ENCODE data around the gene IGHMBP2.
A peak's percentile ranks its signal among the peaks of the same experiment; 100 is the strongest.

IGHMBP2 gene

DNA sequence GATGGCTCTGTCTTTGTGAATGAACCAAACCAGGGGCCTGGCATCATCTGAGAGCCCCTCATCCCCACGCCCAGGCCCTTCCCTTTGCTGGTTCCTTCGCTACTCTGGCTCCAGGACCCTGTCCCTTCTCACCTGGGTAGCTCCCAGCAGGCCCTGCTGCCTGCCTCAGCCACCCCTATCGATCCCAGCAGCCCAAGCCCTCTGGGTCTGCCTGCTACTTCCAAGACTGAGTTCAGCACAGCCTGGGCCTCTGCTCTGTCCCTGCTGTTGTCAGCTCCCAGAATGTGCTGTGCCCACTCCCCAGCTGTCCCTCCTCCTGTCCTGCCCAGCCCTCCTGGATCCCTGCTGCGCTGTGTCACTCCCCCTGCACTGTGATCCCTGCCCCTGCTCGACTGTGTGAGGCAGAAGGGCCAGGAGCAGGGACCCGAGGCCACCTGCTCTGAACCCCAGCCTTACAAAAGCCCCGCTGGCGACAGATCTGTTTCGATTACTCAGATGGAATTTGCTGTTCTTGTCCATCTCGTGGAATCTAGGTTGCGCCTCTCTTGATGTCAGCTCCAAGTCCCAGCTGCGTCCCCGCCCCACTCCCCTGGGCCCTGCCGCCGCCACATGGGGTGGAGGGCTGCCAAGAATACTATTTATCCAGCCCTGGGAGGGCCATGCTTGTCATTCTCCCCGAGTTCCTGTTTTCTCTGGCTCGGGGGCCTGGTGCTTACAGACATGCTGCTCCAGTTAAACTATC, 13.0 kb upstream of the IGHMBP2 start:
- no peak for DNase-seq (ENCODE audit: low read depth)

- DNase-seq (ENCODE audit: low read depth): no peak
Observed at GRCh38 chr11:68891351-68891948, 12.2 kb upstream of the IGHMBP2 start.

DNA sequence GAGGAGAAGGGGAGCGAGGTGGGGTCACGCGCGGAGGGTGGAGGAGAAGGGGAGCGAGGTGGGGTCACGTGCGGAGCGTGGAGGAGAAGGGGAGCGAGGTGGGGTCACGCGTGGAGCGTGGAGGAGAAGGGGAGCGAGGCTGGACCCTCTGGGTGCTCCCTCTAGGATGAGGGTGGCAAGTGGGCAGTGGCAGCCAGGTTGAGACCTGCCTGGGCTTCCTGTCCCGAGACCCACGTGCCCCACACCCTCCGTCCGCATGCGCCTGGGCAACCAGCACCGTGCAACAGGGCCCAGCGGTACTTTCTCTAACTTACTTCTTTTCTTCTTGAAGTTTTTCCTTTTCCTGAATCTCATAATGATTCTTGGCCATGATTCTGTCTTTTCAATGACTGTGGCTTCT, 11.1 kb upstream of the IGHMBP2 start:
- no peak for DNase-seq (ENCODE audit: low read depth)

- no peak for DNase-seq (ENCODE audit: low read depth)
Observed at GRCh38 chr11:68893282-68893681, 10.4 kb upstream of the IGHMBP2 start.

- DNase-seq (ENCODE audit: low read depth): no peak
Observed at GRCh38 chr11:68896171-68896959, 7.3 kb upstream of the IGHMBP2 start.

- no peak for DNase-seq (ENCODE audit: low read depth)
Observed at GRCh38 chr11:68897441-68897840, 6.2 kb upstream of the IGHMBP2 start.

DNA sequence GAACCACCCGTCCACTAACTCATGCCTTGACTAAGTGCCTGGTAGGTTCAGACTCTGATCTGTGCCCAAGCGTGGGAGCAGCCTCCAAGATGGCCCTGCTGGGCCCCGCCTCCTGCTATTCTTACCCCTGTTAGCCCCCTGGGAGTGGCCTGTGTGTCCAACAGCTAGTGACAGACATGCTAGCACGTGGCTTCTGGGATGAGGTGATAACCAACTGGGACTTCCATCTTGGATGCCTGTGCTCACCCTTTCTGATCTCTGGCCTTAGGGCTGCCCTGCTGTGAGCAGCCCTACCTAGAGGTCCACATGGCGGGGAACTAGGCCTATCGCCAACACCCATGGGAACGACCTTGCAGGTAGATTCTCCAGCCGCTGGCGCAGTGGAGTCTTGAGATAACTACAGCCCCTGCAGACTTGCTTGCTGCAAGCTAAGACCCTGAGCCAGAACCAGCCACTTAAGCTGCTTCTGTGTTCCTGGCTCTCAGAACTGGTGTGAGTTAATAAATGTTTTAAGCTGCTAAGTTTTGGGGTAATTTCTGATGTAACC, 2.8 kb upstream of the IGHMBP2 start:
- DNase-seq (ENCODE audit: low read depth): no peak

DNA sequence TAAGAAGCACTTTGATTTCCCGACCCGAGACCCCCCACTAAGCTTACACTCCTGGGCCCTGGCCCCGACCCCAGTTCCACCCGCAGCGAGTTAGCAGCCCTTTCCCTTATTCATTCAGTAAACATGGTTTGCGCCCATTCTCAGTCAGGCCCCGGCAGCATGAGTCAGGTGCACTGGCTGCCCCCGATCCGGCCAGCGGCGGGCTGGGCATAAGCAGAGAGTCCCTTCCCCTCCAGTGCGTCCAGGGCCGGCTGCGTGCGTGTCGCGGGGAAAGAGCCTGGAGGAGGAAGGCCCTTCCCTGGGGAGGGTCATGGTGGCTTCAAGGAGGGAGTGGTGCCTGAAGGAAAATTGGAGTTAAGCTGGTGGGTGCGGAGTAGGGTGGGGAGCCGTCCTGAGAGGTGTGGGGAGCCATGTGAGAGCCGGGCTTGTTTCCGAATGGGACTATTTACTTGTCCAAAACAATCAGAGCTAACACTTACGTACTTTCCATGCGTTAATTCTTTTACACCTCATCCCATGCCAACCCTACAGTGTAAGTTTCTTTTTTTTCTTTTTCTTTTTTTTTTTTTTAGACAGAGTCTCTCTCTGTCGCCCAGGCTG, 657 bp downstream of the IGHMBP2 start:
- peak; percentile 12 for DNase-seq (ENCODE audit: low read depth)

- DNase-seq (ENCODE audit: low read depth): no peak
Observed at GRCh38 chr11:68905421-68906360, 2.0 kb downstream of the IGHMBP2 start.

DNA sequence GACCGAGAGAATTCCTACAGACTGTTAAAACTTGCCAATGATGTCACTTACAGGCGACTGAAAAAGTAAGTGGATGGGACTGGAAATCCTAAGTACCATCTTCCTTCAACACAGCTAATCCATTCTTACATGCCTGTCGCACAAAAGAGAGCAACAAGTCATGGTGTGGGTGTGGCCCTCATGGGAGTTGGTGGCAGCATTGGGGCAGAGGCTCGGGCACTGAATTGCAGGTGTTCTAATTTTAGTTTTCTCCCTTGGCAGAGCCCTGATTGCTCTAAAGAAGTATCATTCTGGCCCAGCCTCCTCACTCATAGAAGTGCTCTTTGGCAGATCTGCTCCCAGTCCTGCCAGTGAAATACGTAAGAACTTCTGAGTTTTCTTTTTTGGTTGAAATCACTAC, 4.6 kb downstream of the IGHMBP2 start:
- no peak for DNase-seq (ENCODE audit: low read depth)

- no peak for DNase-seq (ENCODE audit: low read depth)
Observed at GRCh38 chr11:68910965-68911364, 7.3 kb downstream of the IGHMBP2 start.

GRCh38 chr11:68911731-68912130, 8.0 kb downstream of the IGHMBP2 start:
- no peak for DNase-seq (ENCODE audit: low read depth)

- no peak for DNase-seq (ENCODE audit: low read depth)
Observed at GRCh38 chr11:68912254-68912653, 8.6 kb downstream of the IGHMBP2 start.

DNA sequence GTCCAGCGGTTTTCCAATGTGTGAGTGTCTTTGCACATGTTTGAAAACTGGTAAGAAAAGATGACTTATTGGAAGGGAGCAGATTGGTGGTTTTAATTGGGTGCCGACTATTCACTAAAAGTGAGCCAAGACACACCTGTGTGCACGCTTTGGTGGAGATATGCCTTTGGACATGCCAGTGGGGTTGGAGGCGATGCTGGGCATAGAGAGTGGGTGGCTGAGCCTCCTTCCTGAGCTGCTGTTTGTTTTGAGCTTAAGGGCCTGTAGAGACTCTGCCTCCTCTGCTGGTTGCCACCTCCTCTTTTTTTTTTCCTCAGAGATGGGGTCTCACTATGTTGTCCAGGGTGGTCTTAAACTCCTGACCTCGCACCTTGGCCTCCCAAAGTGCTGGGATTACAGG, 9.5 kb downstream of the IGHMBP2 start:
- no peak for DNase-seq (ENCODE audit: low read depth)

GRCh38 chr11:68914761-68915160, 11.1 kb downstream of the IGHMBP2 start:
- DNase-seq (ENCODE audit: low read depth): no peak

- no peak for DNase-seq (ENCODE audit: low read depth)
Observed at GRCh38 chr11:68916439-68916838, 12.7 kb downstream of the IGHMBP2 start.

GRCh38 chr11:68923614-68924013, 19.9 kb downstream of the IGHMBP2 start:
- no peak for DNase-seq (ENCODE audit: low read depth)

GRCh38 chr11:68924073-68924925, 20.6 kb downstream of the IGHMBP2 start:
- no peak for DNase-seq (ENCODE audit: low read depth)

GRCh38 chr11:68925611-68926010, 21.9 kb downstream of the IGHMBP2 start:
- no peak for DNase-seq (ENCODE audit: low read depth)
